C1 segment of cervical spinal cord (tissue), 14 donors: ENCODE data around the gene GCAT.

Source experiments
- DNase-seq, 14 donors: peaks; one replicate each; lab custom pipeline; 2025; lab: John Stamatoyannopoulos, UW

GCAT gene

GRCh38 chr22:37809672-37810333, 2.1 kb downstream of the GCAT start:
- DNase-seq: no peak

- no peak for DNase-seq
Observed at GRCh38 chr22:37811867-37812266, 4.1 kb downstream of the GCAT start.

GRCh38 chr22:37812869-37813678, 5.3 kb downstream of the GCAT start:
- DNase-seq: no peak

- no peak for DNase-seq
Observed at GRCh38 chr22:37815593-37815992, 7.9 kb downstream of the GCAT start.

GRCh38 chr22:37816543-37817180, 8.9 kb downstream of the GCAT start:
- no peak for DNase-seq

- peak in 13 of 14 donors; percentile 41 to 88 (median 75) for DNase-seq
Observed at GRCh38 chr22:37817705-37818408, 10.1 kb downstream of the GCAT start.

- peak in 4 of 14 donors; percentile 13 to 34 (median 26) for DNase-seq
Observed at GRCh38 chr22:37818409-37819104, 10.8 kb downstream of the GCAT start.

GRCh38 chr22:37819105-37819433, 11.3 kb downstream of the GCAT start:
- no peak for DNase-seq

GRCh38 chr22:37820350-37820749, 12.6 kb downstream of the GCAT start:
- DNase-seq: no peak

- DNase-seq: no peak
Observed at GRCh38 chr22:37822079-37822833, 14.5 kb downstream of the GCAT start.

GRCh38 chr22:37823134-37823985, 15.6 kb downstream of the GCAT start, which contains the start of gene GALR3:
Gene GALR3, plus strand, starts transcription at chr22:37823382. Its CDS starts 25 bp downstream, at chr22:37823407.
- DNase-seq: peak in 1 of 14 donors; percentile 69

GRCh38 chr22:37824674-37825641, 17.2 kb downstream of the GCAT start:
- DNase-seq: peak in 1 of 14 donors; percentile 26

- DNase-seq: peak in 10 of 14 donors; percentile 15 to 98 (median 52)
Observed at GRCh38 chr22:37827056-37827455, 19.3 kb downstream of the GCAT start.

- DNase-seq: no peak
Observed at GRCh38 chr22:37830093-37830842, 22.5 kb downstream of the GCAT start.

- no peak for DNase-seq
Observed at GRCh38 chr22:37831472-37831871, 23.7 kb downstream of the GCAT start.

- no peak for DNase-seq
Observed at GRCh38 chr22:37832022-37832857, 24.5 kb downstream of the GCAT start.
